Measurements from ENCODE around the gene CSMD2. TPM values are rescaled to one million over a fixed set of nuclear protein-coding genes. Genes with fewer than 3 reads are reported as not detected.

The CSMD2 gene
- total RNA-seq, 2 donors from 2014 or later, result 0.62 to 2.8 TPM

- no peak overlapping the region for H3K4me3 Mint-ChIP-seq
- H3K4me1 ChIP-seq (ENCODE audit: control insufficient read depth, insufficient read depth, low read length), result no peaks in the 10 kb centered on the region
- H3K36me3 ChIP-seq (ENCODE audit: control insufficient read depth, insufficient read depth, low read length), result no peaks in the 10 kb centered on the region
- H3K9me3 Mint-ChIP-seq, result no peaks in the 10 kb centered on the region
- DNase-seq, result no peak
- no peak overlapping the region for H3K4me3 ChIP-seq (ENCODE audit: low read length)
- H3K27ac ChIP-seq (ENCODE audit: low read depth, low read length), result no peak overlapping the region
- H3K36me3 Mint-ChIP-seq (ENCODE audit: low read depth), result no peaks in the 10 kb centered on the region
- H3K9ac ChIP-seq (ENCODE audit: extremely low read depth, low read length, poor library complexity, severe bottlenecking), result no peak overlapping the region
- H3K27me3 ChIP-seq (ENCODE audit: control insufficient read depth, insufficient read depth, low read length, poor library complexity, severe bottlenecking), result peaks cover 5% of the 10 kb centered on the region
- no peak overlapping the region for H3K27ac Mint-ChIP-seq
- H3K4me1 Mint-ChIP-seq, result no peaks in the 10 kb centered on the region
- TF ChIP-seq CTCF (conservative IDR thresholded peaks at IDR 0.05), result no peak
- peaks cover 10% of the 10 kb centered on the region for H3K27me3 Mint-ChIP-seq (ENCODE audit: insufficient read depth)
- 84 to 97% methylated on average over 3 to 7 of the region's 7 CpGs for WGBS, 2 experiments (ENCODE audit: insufficient coverage in 1 of 2, insufficient read length in 1 of 2)
- no peaks in the 10 kb centered on the region for H3K9me3 ChIP-seq (ENCODE audit: control insufficient read depth, low read length)
These were observed 549.5 kb downstream of the CSMD2 start for GRCh38 chr1:33615546-33615945.

GRCh38 chr1:33610864-33611455, 554.1 kb downstream of the CSMD2 start:
- no peak for TF ChIP-seq CTCF (conservative IDR thresholded peaks at IDR 0.05)
- WGBS, 2 experiments (ENCODE audit: insufficient coverage in 1 of 2, insufficient read length in 1 of 2), result 92 to 96% methylated on average over 12 to 14 of the region's 14 CpGs
- H3K9ac ChIP-seq (ENCODE audit: extremely low read depth, low read length, poor library complexity, severe bottlenecking), result no peak overlapping the region
- no peak overlapping the region for H3K4me3 ChIP-seq (ENCODE audit: low read length)
- H3K9me3 ChIP-seq (ENCODE audit: control insufficient read depth, low read length), result no peaks in the 10 kb centered on the region
- H3K27me3 Mint-ChIP-seq (ENCODE audit: insufficient read depth), result peaks cover 9% of the 10 kb centered on the region
- no peaks in the 10 kb centered on the region for H3K9me3 Mint-ChIP-seq
- H3K4me1 Mint-ChIP-seq, result no peaks in the 10 kb centered on the region
- no peak overlapping the region for H3K27ac Mint-ChIP-seq
- H3K4me1 ChIP-seq (ENCODE audit: control insufficient read depth, insufficient read depth, low read length), result no peaks in the 10 kb centered on the region
- DNase-seq, result no peak
- H3K27me3 ChIP-seq (ENCODE audit: control insufficient read depth, insufficient read depth, low read length, poor library complexity, severe bottlenecking), result no peaks in the 10 kb centered on the region
- H3K27ac ChIP-seq (ENCODE audit: low read depth, low read length), result no peak overlapping the region
- H3K4me3 Mint-ChIP-seq, result no peak overlapping the region
- no peaks in the 10 kb centered on the region for H3K36me3 Mint-ChIP-seq (ENCODE audit: low read depth)
- no peaks in the 10 kb centered on the region for H3K36me3 ChIP-seq (ENCODE audit: control insufficient read depth, insufficient read depth, low read length)

GRCh38 chr1:33610391-33610790, 554.6 kb downstream of the CSMD2 start:
- no peak overlapping the region for H3K9ac ChIP-seq (ENCODE audit: extremely low read depth, low read length, poor library complexity, severe bottlenecking)
- WGBS, 2 experiments (ENCODE audit: insufficient coverage in 1 of 2, insufficient read length in 1 of 2), result 92 to 100% methylated on average over 3 of the region's 3 CpGs
- H3K4me3 ChIP-seq (ENCODE audit: low read length), result no peak overlapping the region
- no peaks in the 10 kb centered on the region for H3K4me1 Mint-ChIP-seq
- no peaks in the 10 kb centered on the region for H3K36me3 ChIP-seq (ENCODE audit: control insufficient read depth, insufficient read depth, low read length)
- no peaks in the 10 kb centered on the region for H3K27me3 ChIP-seq (ENCODE audit: control insufficient read depth, insufficient read depth, low read length, poor library complexity, severe bottlenecking)
- no peak overlapping the region for H3K27ac ChIP-seq (ENCODE audit: low read depth, low read length)
- no peaks in the 10 kb centered on the region for H3K9me3 Mint-ChIP-seq
- DNase-seq, result no peak
- H3K27me3 Mint-ChIP-seq (ENCODE audit: insufficient read depth), result peaks cover 8% of the 10 kb centered on the region
- no peaks in the 10 kb centered on the region for H3K36me3 Mint-ChIP-seq (ENCODE audit: low read depth)
- H3K4me3 Mint-ChIP-seq, result no peak overlapping the region
- no peak overlapping the region for H3K27ac Mint-ChIP-seq
- no peaks in the 10 kb centered on the region for H3K9me3 ChIP-seq (ENCODE audit: control insufficient read depth, low read length)
- no peak for TF ChIP-seq CTCF (conservative IDR thresholded peaks at IDR 0.05)
- no peaks in the 10 kb centered on the region for H3K4me1 ChIP-seq (ENCODE audit: control insufficient read depth, insufficient read depth, low read length)
